HG02642 (cell line): Measurements from ENCODE around the gene ASCC3.

Experiments
- ATAC-seq: cut with Tn5 transposase; IDR thresholded peaks from one replicate; pipeline ENCODE4 v1.9.1; 2021; ENCODE audit warnings: mild to moderate bottlenecking; ENCODE audit not compliant: unreplicated experiment, poor library complexity

The ASCC3 gene

DNA sequence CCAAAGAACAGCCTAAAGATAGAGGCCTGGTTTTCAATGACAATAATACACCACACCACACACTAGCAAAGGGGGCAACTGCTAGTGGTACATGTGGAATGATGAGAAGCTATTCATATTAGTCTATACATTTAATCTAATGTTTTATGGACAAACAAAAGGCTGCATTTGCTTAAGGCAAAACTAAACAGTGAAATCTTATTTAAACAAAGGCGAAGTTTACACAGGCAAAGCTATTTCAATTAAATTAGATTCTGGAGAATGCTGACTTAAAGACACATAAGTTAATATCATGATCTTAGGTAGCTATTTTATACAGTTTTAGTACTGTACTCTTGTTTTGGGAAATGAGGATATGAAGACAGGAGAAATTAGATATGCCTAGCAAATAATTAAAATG is 362.5 kb downstream of the ASCC3 start:
- no peak for ATAC-seq

DNA sequence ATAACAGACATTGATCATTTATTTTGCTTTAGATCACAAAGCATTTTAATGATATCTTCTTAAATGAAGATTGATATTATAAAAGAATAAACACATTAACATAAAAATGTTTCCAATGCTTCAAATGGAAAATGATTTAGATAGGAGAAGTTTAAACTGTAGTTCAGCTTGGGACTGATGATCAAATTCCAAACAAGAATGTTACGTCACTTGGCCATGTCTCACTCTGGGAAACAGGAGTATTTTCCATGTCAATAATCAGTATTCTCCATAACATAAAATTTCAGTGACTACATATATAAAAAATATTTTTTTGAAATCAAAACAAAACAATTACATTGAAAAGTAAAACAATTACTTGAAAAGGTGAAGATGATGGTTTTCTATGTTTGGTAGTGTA is 363.5 kb downstream of the ASCC3 start:
- no peak for ATAC-seq

DNA sequence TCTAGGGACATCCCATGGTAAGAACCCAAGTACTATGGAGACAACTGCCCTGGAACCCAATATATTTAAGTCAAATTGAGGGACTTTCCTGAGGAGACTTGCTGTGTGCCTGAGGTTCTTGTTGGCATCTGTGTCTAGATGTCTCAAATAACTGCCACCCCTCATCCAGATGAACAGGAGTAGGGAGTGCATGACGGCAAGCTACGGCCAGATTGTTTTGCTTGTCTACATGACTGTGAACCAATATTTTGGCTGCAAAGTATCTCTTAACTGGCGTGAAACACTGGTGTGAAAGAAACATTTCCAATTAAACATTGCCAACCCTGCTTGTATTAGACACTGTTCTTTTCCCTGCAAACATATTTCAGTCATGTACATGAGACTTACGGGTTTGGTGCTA is 364.0 kb downstream of the ASCC3 start:
- no peak for ATAC-seq

DNA sequence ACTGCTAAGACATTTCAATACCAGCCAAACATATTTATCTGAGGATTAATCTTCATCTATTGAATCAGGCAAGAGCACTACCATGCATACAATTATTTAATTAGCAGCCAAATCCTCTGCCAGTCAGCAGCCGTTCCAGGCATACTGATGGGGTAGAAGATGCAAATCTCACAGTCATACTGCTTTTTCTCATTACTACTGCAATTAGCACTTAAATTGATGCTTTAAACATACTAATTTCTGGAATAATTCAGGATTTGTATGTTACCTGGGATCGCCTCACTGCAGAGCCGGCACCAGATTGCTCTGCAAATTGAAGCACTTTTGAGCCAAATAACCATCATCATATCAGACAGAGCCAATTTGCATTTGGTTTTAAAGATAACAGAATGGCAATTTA is 366.5 kb downstream of the ASCC3 start:
- no peak for ATAC-seq

- ATAC-seq = no peak
Observed at GRCh38 chr6:100512203-100512862, 368.8 kb downstream of the ASCC3 start.

DNA sequence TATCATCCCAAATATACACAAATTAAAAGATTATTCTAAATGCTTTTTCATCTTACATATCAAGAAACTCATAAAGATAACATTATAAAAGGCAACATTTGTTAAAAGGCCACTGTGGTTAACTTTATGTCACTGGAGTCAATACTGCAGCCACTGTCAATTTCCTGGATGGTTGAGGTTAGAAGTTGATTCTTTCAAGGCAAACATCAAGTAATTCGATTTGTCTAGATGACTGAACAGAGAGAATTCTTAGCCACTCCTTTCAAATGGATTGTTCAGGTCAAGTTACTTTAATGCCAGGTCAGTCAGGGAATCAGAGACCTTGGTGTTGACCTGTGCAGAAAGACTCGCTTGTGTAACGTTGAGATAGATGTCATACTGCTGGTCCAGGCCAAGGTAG is 372.0 kb downstream of the ASCC3 start:
- no peak for ATAC-seq

DNA sequence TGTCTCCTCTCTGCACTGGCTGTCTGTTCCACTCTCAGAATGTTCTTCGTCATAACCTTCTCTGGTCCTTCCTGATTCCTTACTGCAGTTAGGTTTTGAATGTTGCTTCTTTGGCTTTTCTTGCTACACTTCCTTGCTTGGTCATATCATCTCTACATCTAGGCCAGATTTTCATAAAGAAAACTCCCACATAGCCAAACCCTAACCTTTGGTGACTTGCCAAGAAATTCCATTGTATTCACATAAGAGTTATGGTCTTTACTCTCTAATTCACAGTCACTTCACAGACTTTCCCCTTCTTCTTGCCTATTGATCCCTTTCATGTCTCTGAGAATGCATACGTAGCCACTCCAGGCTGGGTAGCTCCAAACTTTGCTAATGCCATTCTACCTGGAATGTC is 374.5 kb downstream of the ASCC3 start:
- no peak for ATAC-seq

- peak; percentile 40 for ATAC-seq
Observed at GRCh38 chr6:100504786-100505737, 376.1 kb downstream of the ASCC3 start.

DNA sequence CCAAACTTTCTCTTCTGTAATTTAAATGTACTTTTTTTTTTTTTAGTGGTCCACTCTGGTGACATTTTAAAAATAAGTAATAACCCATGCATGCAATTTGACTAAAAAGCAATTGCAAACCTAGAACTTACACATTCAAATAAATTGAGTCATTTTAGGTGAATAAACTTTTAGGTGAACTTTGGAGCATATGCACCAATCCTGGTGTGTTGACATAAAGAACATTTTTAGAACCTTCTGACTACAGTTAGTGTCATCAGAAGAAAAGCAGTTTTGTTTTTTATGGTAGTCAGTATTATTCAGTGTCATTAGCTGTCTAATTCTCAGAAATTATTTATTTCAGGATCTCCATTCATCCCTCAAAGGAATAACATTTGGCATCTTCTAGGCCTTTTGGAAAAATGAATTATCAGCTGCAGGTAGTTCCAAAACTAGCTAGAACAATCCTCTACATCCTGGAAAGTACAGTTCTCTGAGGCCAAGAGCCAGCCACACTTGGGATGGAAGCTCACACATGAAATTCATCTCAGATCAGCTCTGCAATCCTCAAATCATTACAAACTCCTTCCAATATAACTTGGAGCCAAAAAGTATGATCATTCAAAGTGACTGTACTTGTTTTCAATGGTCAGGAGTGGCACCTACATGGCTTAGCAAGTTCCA is 378.0 kb downstream of the ASCC3 start:
- no peak for ATAC-seq

GRCh38 chr6:100493206-100493888 is 387.8 kb downstream of the ASCC3 start:
- ATAC-seq = no peak

DNA sequence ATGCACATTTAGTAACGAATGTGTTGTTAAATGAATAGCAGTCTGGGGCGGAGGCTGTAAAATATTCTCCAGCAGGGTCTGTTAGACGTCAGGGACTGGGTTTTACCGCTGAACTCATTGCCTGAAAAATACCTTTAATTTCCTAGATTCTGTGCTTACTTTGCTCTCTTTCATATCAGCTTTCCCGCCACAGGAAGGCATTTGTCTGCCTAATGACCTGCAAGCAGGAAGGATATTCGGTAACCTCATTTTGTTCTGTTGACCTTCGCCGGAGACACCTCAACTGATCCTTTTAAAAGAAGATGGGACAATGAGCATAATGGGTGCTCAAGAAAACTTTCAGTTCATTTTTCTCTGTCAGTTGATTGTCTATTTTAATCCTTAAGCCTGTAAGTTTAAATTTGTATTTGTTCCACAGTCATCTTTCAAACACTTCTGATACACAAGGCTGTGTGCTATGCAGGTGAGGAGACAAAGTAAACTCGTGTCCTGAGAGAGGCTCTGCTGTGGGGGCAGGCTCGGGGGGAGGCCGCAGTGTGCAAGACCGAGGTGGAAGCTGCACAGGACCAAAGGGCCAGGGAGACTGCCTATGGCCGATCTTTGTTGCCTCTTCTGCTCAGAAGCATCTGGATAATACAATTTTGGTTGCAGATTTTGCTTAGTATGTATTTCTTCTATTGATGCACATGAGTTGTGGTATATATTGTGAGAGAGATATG is 389.0 kb downstream of the ASCC3 start:
- no peak for ATAC-seq

DNA sequence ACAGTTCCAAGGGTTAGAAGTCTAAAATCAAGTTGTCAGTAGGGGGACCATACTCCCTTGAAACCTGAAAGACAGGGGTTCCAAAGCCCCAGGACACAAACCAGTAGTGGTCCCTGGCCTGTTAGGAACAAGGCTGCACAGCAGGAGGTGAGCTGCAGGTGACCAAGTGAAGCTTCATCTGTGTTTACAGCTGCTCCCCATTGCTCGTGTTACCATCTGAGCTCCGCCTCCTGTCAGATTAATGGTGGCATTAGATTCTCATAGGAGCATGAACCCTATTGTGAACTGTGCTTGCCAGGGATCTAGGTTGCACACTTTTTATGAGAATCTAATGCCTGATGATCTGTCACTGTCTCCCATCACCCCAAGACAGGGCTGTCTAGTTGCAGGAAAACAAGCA is 391.1 kb downstream of the ASCC3 start:
- ATAC-seq = no peak

DNA sequence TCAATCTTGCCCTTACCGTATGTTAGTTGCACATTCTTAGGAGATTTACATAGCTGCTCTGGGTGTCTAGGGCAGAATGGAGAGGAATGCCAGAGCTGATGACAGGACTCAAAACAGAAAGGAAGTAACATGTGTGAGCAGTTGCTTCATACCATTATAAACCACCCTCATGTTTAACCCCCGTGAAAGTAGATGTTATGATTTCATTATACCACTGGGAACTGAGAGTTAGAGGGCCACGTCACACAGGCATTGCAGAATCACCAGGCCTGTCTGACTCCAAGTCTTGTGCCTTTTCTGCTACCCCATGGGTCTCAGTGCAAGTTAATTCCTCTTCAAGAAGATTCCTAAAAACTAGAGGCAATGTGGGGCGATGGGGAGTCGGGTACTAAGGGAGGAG is 392.9 kb downstream of the ASCC3 start:
- ATAC-seq = peak; percentile 36

GRCh38 chr6:100487638-100488037 is 393.5 kb downstream of the ASCC3 start:
- no peak for ATAC-seq

DNA sequence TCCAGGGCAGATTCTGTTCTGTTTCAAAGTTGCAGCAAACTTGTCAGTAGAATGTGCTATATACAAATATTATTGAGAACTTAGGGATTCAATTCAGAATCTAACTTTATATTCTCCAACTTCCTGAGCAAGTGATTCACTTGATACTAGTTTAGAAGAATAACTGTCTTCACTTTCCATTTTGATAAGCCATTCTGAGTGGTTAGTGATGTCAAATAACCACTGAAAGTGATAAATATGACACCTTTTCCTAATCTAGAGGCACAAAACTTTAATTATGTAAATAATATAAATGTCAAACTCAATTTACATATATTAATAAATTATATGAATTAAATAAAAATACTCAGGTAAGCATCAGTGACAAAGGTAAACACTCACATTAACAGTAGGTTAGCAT is 395.9 kb downstream of the ASCC3 start:
- ATAC-seq = no peak

GRCh38 chr6:100484474-100484873 is 396.7 kb downstream of the ASCC3 start:
- peak; percentile 53 for ATAC-seq

DNA sequence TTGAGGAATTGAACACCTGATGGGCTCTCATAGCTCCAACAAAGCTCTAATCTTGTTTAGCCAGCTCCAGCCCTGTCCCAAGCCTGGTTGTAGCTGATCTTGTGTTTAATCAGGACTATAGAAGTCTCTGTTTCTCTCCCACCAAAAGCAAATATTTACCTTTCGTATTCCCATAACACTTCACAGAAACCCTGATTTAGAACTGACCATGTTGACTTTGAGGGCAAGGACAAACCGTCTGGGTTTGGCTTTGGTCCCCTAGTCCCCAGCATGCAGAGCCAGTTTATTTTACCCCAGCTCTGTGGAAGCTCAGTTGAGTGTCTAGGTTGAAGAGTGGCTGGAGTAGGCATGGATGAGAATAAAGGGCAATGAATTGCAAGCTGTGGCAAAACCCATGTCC is 398.4 kb downstream of the ASCC3 start:
- ATAC-seq = no peak

GRCh38 chr6:100479179-100480035 is 401.7 kb downstream of the ASCC3 start:
- peak; percentile 38 for ATAC-seq
